Immature natural killer cell (primary cell): ENCODE data around the gene RHOG. TPM values are rescaled to one million over a fixed set of nuclear protein-coding genes. Genes with fewer than 3 reads are reported as not detected.
A peak's percentile ranks its signal among the peaks of the same experiment; 100 is the strongest.

Source experiments
- DNase-seq, 3 donors: peaks; one replicate each; pipeline ENCODE4 v3.0.0; 2022; ENCODE audit warnings: mixed read lengths in 1 of 3
- H3K27ac Mint-ChIP-seq, 6 donors: one replicate each; pipeline ENCODE4 v1.8.0; 2020; ENCODE audit warnings: mixed read lengths in 6 of 6, mild to moderate bottlenecking in 5 of 6, inconsistent platforms in 4 of 6, moderate library complexity in 3 of 6
- H3K27me3 Mint-ChIP-seq, 3 donors: one replicate each; pipeline ENCODE4 v1.8.0; 2020 to 2021; ENCODE audit warnings: low read depth in 3 of 3, mild to moderate bottlenecking in 3 of 3, mixed read lengths in 3 of 3, moderate library complexity in 3 of 3, inconsistent platforms in 1 of 3
- H3K36me3 Mint-ChIP-seq, 3 donors: one replicate each; pipeline ENCODE4 v1.8.0; 2020; ENCODE audit warnings: mixed read lengths in 3 of 3, inconsistent platforms in 2 of 3, mild to moderate bottlenecking in 2 of 3
- H3K4me1 Mint-ChIP-seq, 2 donors: one replicate each; pipeline ENCODE4 v1.8.0; 2020; ENCODE audit warnings: inconsistent platforms in 2 of 2, mild to moderate bottlenecking in 2 of 2, mixed read lengths in 2 of 2, moderate library complexity in 1 of 2
- H3K4me3 Mint-ChIP-seq, 5 donors: one replicate each; pipeline ENCODE4 v1.8.0; 2020; ENCODE audit warnings: mild to moderate bottlenecking in 5 of 5, mixed read lengths in 5 of 5, inconsistent platforms in 3 of 5, moderate library complexity in 3 of 5
- H3K9me3 Mint-ChIP-seq, 6 donors: one replicate each; pipeline ENCODE4 v1.8.0; 2020; ENCODE audit warnings: mild to moderate bottlenecking in 6 of 6, mixed read lengths in 6 of 6, inconsistent platforms in 4 of 6, moderate library complexity in 3 of 6
- polyA plus RNA-seq, 3 donors: library from polyadenylated mRNA; unstranded; fragments of 300-500 nt; fragmentation: Illumina TruSeq; gene quantifications; one replicate each; pipeline ENCODE4 v1.2.3, GENCODE V29; 2021

The RHOG gene
- polyA plus RNA-seq, 3 donors from 2014 or later, result 167 to 292 (median 199) TPM

GRCh38 chr11:3786781-3787428 lies 53.9 kb downstream of the RHOG start:
- H3K36me3 Mint-ChIP-seq, result peaks cover 0 to 3% (median 0%) of the 10 kb centered on the region in 3 donors
- peaks cover 0 to 2% (median 0%) of the 10 kb centered on the region in 3 donors for H3K27me3 Mint-ChIP-seq

GRCh38 chr11:3783611-3784010 lies 57.1 kb downstream of the RHOG start:
- Mint-ChIP-seq H3K36me3 (peaks cover 4 to 11% (median 8%) of the 10 kb centered on the region in 3 donors), H3K4me3 (no peak overlapping the region), H3K9me3 (no peaks in the 10 kb centered on the region), H3K4me1 (peaks cover 47 to 70% of the 10 kb centered on the region in 2 donors), H3K27me3 (peaks cover 0 to 4% (median 2%) of the 10 kb centered on the region in 3 donors), H3K27ac (peak overlapping the region; percentile 43 to 98 (median 74))
- DNase-seq, result no peak

More at GRCh38 chr11:3786781-3787428, 53.9 kb downstream of the RHOG start:
- no peak for DNase-seq
- Mint-ChIP-seq H3K4me3 (no peak overlapping the region), H3K4me1 (peaks cover 51 to 73% of the 10 kb centered on the region in 2 donors), H3K9me3 (no peaks in the 10 kb centered on the region), H3K27ac (peak overlapping the region; percentile 65 to 98 (median 90))

- H3K4me1 Mint-ChIP-seq, result peaks cover 43 to 72% of the 10 kb centered on the region in 2 donors
- peaks cover 9 to 17% (median 13%) of the 10 kb centered on the region in 3 donors for H3K36me3 Mint-ChIP-seq
- no peaks in the 10 kb centered on the region for H3K9me3 Mint-ChIP-seq
- peaks cover 0 to 4% (median 2%) of the 10 kb centered on the region in 3 donors for H3K27me3 Mint-ChIP-seq
- no peak for DNase-seq
- H3K4me3 Mint-ChIP-seq, result no peak overlapping the region
- H3K27ac Mint-ChIP-seq, result peak overlapping the region in 4 of 6 donors; percentile 28 to 92 (median 55)
Measured at GRCh38 chr11:3782963-3783362, 57.8 kb downstream of the RHOG start.

- H3K4me1 Mint-ChIP-seq, result peaks cover 33 to 56% of the 10 kb centered on the region in 2 donors
- peaks cover 13 to 21% (median 21%) of the 10 kb centered on the region in 3 donors for H3K36me3 Mint-ChIP-seq
Measured at GRCh38 chr11:3781423-3781822, 59.3 kb downstream of the RHOG start.

More at GRCh38 chr11:3781423-3781822, 59.3 kb downstream of the RHOG start:
- Mint-ChIP-seq H3K4me3 (peak overlapping the region in 1 of 5 donors; percentile 21), H3K9me3 (no peaks in the 10 kb centered on the region), H3K27me3 (peaks cover 0 to 4% (median 2%) of the 10 kb centered on the region in 3 donors), H3K27ac (peak overlapping the region in 4 of 6 donors; percentile 40 to 84 (median 66))
- no peak for DNase-seq

Other genes starting within 250 kb of the RHOG start
- not detected for gene ART5, start 199.0 kb downstream of the RHOG start, polyA plus RNA-seq
- not detected for gene ART1, start 195.8 kb downstream of the RHOG start, polyA plus RNA-seq
- gene CHRNA10, start 169.6 kb downstream of the RHOG start, polyA plus RNA-seq, result under 1 TPM in 1 of 3 donors, not detected in 2; 0.26 TPM
- 10 to 100 TPM; 16.2 to 38.1 (median 20.5) TPM for gene NUP98, start 43.4 kb downstream of the RHOG start, polyA plus RNA-seq
- gene PGAP2, start 32.4 kb downstream of the RHOG start, polyA plus RNA-seq, result 10 to 100 TPM in 2 of 3 donors, not detected in 1; 10.7 to 16.1 TPM
- 10 to 100 TPM; 28.7 to 53.1 (median 45.5) TPM for gene STIM1, start 14.7 kb upstream of the RHOG start, polyA plus RNA-seq